ENCODE data around the gene LSAMP. TPM values are rescaled to one million over a fixed set of nuclear protein-coding genes. Genes with fewer than 3 reads are reported as not detected.

LSAMP gene
- total RNA-seq, 4 donors from 2014 or later, result 1.2 to 3.0 (median 1.8) TPM

GRCh38 chr3:116306149-116306548, 139.1 kb downstream of the LSAMP start:
- TF ChIP-seq POLR2AphosphoS5 (IDR thresholded peaks at IDR 0.05), result no peak
- no peak for TF ChIP-seq CTCF (IDR thresholded peaks at IDR 0.05)
- TF ChIP-seq EP300 (IDR thresholded peaks at IDR 0.05), result no peak
- TF ChIP-seq POLR2A (IDR thresholded peaks at IDR 0.05; ENCODE audit: low read depth), result no peak
- no peak for DNase-seq (ENCODE audit: extremely low spot score)
- WGBS, result 97% methylated on average over 1 of the region's 1 CpG
- H3K27me3 ChIP-seq, result no peaks in the 10 kb centered on the region
- intact Hi-C loops (cut with DNase I), result no loop called here
- H3K36me3 ChIP-seq, result no peaks in the 10 kb centered on the region
- H3K4me1 ChIP-seq, result no peaks in the 10 kb centered on the region
- H3K9me3 ChIP-seq, result no peaks in the 10 kb centered on the region
- no peak overlapping the region for H3K4me3 ChIP-seq
- H3K27ac ChIP-seq (replicated peaks in 1 of 4), result no peak overlapping the region

GRCh38 chr3:116302087-116302747, 143.1 kb downstream of the LSAMP start:
- DNase-seq (ENCODE audit: extremely low spot score), result no peak
- H3K4me1 ChIP-seq, result no peaks in the 10 kb centered on the region
- H3K36me3 ChIP-seq, result no peaks in the 10 kb centered on the region
- 36% methylated on average over 4 of the region's 4 CpGs for WGBS
- H3K9me3 ChIP-seq, result no peaks in the 10 kb centered on the region
- intact Hi-C loops (cut with DNase I), result no loop called here
- H3K27me3 ChIP-seq, result no peaks in the 10 kb centered on the region
- no peak overlapping the region for H3K4me3 ChIP-seq
- TF ChIP-seq POLR2AphosphoS5 (IDR thresholded peaks at IDR 0.05), result no peak
- TF ChIP-seq POLR2A (IDR thresholded peaks at IDR 0.05; ENCODE audit: low read depth), result no peak
- TF ChIP-seq CTCF (IDR thresholded peaks at IDR 0.05), result no peak
- no peak for TF ChIP-seq EP300 (IDR thresholded peaks at IDR 0.05)
- H3K27ac ChIP-seq (replicated peaks in 1 of 4), result no peak overlapping the region

- Histone ChIP-seq H3K4me1 (no peaks in the 10 kb centered on the region), H3K27me3 (no peaks in the 10 kb centered on the region), H3K9me3 (no peaks in the 10 kb centered on the region), H3K4me3 (no peak overlapping the region), H3K36me3 (no peaks in the 10 kb centered on the region), H3K27ac (replicated peaks in 1 of 4) (no peak overlapping the region)
- 77% methylated on average over 1 of the region's 1 CpG for WGBS
- TF ChIP-seq POLR2A (IDR thresholded peaks at IDR 0.05; ENCODE audit: low read depth), result no peak
- no peak for TF ChIP-seq POLR2AphosphoS5 (IDR thresholded peaks at IDR 0.05)
- TF ChIP-seq CTCF (IDR thresholded peaks at IDR 0.05), result no peak
- TF ChIP-seq EP300 (IDR thresholded peaks at IDR 0.05), result no peak
- intact Hi-C loops (cut with DNase I), result no loop called here
- DNase-seq (ENCODE audit: extremely low spot score), result no peak
Measured at GRCh38 chr3:116301422-116301821, 143.9 kb downstream of the LSAMP start.

- Histone ChIP-seq H3K27ac (replicated peaks in 1 of 4) (no peak overlapping the region), H3K4me3 (no peak overlapping the region), H3K27me3 (no peaks in the 10 kb centered on the region), H3K4me1 (no peaks in the 10 kb centered on the region), H3K36me3 (no peaks in the 10 kb centered on the region), H3K9me3 (no peaks in the 10 kb centered on the region)
- 98% methylated on average over 4 of the region's 5 CpGs for WGBS
- intact Hi-C loops (cut with DNase I), result no loop called here
- TF ChIP-seq EP300 (IDR thresholded peaks at IDR 0.05) (no peak), POLR2AphosphoS5 (IDR thresholded peaks at IDR 0.05) (no peak), POLR2A (IDR thresholded peaks at IDR 0.05; ENCODE audit: low read depth) (no peak), CTCF (IDR thresholded peaks at IDR 0.05) (no peak)
- DNase-seq (ENCODE audit: extremely low spot score), result no peak
Measured at GRCh38 chr3:116300226-116300625, 145.1 kb downstream of the LSAMP start.

- Histone ChIP-seq H3K4me1 (no peaks in the 10 kb centered on the region), H3K27me3 (no peaks in the 10 kb centered on the region), H3K9me3 (no peaks in the 10 kb centered on the region), H3K27ac (replicated peaks in 1 of 4) (no peak overlapping the region), H3K36me3 (no peaks in the 10 kb centered on the region), H3K4me3 (no peak overlapping the region)
- no peak for DNase-seq (ENCODE audit: extremely low spot score)
- intact Hi-C loops (cut with DNase I), result no loop called here
- TF ChIP-seq POLR2A (IDR thresholded peaks at IDR 0.05; ENCODE audit: low read depth), result no peak
- TF ChIP-seq POLR2AphosphoS5 (IDR thresholded peaks at IDR 0.05), result no peak
- no peak for TF ChIP-seq EP300 (IDR thresholded peaks at IDR 0.05)
- no peak for TF ChIP-seq CTCF (IDR thresholded peaks at IDR 0.05)
- 87% methylated on average over 3 of the region's 3 CpGs for WGBS
Measured at GRCh38 chr3:116299646-116300081, 145.6 kb downstream of the LSAMP start.

Data from esophagus muscularis mucosa (tissue), 4 donors.